Femur (tissue), 1 donor: ENCODE data around the gene C13orf46.
"Not testable (repeated sequence)": the region's sequence is repeated elsewhere in the genome, so short reads cannot be mapped to it uniquely, and the experiment has no call there.

Experiments used
- DNase-seq: peaks from one replicate; pipeline ENCODE4 v3.0.0-alpha.2; 2017

The C13orf46 gene

GRCh38 chr13:113920606-113921286 is 53.1 kb downstream of the C13orf46 start:
- DNase-seq = peak; percentile 13

DNA sequence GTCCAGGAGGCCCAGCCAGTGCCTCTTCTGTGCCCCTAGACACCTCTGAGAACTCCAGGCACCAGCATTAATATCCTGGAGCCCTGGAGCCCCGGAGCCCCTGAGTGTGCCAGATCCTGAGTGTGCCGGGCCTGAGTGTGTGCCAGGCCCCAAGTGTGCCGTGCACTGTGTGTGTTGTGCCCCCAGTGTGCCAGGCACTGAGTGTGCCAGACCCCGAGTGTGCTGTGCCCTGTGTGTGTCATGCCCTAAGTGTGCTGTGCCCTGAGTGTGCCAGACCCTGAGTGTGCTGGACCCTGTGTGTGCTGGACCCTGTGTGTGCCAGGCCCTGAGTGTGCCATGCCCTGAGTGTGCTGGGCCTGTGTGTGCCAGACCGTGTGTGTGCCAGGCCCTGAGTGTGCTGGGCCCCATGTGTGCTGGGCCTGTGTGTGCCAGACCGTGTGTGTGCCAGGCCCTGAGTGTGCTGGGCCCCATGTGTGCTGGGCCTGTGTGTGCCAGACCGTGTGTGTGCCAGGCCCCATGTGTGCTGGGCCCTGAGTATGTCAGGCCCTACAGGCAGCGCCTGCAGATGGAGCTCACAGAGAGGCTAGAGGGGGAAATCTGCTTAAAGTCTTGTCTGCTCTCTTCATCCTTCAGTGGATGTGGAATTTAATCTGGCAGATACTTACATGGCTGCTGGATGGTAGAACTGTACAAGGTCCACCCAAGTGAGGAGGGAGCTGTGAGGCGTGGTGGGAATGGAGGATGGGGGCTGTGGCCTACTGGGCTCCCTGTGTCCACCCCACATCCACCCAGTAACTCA is 53.9 kb downstream of the C13orf46 start:
- peak; percentile 13 for DNase-seq

GRCh38 chr13:113918981-113919701 is 54.7 kb downstream of the C13orf46 start:
- DNase-seq = peak; percentile 14

DNA sequence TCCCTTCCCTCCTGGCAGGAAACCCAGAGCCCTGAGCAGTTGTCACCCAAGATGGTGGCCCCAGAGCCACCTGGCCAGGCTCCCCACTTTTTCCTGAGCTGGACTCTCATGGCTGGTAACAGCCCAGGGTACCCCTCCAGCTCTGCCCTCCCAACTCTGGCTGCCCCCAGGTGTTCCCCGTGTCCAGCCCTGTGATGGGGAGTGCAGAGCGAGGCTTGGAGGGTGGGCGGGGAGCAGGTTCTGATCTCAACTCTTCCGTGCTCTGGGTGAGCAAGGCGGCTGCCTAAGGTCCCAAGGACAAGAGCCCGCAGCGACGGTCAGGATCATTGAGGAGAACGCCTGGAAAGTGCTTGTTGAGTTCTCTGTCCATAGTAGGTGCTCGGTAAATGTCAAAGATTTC is 55.3 kb downstream of the C13orf46 start:
- DNase-seq = peak; percentile 15

DNA sequence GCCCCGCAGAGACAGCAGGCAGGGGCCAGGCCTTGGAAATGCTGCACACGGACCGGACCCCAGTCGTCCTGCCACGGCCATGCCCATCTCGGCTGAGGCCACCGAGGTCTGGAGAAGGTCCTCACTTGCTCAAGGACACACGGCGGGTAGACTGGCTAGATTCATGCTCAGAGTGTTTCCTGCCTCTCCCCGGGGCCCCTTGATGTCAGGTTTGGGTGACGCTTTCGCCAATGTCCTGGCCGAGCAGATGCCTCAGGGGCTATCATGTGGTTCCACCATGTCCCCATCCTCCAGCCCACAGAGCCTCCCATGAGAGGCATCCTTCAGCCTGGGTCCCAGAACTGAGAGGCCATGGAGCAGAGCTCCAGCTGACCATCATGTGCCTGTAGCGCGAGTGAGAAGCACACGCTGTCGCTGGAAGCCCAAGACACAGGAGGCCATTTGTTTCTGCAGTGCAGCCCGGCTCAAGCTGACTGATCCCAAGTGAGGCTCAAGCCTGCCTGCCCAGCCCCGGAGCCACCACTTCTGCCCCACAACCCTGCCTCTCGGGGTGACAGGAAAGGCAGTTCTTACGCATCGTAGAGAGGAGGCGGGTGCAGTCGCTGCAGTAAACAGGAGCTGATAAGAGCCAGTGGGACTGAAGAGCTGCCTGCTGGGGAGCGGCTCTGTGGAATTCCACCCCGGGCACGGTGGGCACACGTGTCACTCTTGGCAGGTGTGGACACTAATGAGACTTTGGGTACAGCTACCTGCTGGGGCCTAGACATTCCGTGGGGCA is 56.1 kb downstream of the C13orf46 start:
- peak; percentile 13 for DNase-seq

DNA sequence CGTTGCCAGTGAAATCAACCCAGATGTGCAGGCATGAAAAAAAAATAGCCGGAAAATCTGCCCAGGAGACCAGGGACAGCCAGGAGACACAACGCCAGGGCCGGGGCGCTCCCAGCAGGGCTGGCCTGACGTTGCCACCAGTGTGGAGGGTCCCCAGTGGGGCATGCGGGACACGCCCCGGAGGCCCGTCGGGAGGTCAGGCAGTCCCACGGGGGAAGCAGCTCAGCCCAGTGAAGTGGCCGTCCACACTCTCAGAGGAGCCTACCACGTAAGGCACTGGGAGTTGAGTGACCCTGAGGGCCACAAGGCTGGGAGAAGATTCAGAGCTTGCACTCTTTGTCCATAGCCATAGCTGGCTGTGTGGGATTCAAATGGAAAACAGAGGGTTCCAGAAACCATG is 56.8 kb downstream of the C13orf46 start:
- peak; percentile 8 for DNase-seq

DNA sequence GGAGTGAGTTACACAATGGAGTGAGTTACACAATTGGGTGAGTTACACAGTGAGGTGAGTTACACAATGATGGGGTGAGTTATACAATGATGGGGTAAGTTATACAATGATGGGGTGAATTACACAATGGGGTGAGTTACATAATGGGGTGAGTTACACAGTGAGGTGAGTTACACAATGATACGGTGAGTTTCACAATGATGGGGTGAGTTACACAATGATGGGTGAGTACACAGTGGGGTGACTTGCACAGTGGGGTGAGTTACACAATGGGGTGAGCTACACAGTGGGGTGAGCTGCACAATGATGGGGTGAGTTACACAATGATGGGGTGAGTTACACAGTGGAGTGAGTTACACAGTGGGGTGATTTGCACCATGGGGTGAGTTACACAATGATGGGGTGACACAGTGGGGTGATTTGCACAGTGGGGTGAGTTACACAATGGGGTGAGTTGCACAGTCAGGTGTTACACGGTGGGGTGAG is 57.5 kb downstream of the C13orf46 start:
- DNase-seq = peak; percentile 3

GRCh38 chr13:113915786-113916329 is 58.0 kb downstream of the C13orf46 start:
- DNase-seq = peak; percentile 1

DNA sequence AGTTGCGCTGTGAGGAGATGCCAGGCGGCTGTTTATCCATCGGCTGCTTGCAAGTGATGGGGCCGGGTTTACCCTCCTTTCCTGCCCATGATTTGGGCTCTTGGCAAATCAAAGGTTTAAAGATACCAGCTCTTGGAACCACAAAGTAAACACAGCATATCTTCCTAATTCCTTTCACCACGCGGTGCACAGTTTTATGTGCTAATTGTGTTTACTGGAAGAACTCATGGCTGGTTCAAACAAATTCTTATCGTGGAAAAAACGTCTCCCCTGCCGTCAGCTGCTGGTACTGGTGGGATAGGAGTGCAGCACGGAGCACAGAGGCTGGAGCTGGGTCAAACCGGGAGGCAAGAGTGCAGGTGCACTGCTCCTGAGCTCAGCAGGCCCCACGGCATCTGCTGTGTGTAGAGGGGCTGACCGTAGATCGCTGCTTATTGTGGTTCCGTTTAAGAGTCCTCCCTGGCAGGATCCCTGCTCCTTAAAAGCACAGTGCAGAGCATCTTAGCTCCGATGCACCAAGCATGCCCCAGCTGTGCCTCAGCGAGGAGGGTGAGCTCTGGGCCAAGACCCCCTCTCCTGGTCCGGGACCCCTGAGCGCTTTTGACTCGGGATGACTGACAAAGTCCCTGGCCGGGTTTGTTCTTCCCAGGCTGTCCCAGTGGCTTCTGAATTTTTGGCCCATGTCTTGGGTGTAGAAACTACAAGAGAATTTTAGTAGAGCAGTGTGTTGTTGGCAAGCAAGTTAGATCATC is 58.7 kb downstream of the C13orf46 start:
- no peak for DNase-seq

DNA sequence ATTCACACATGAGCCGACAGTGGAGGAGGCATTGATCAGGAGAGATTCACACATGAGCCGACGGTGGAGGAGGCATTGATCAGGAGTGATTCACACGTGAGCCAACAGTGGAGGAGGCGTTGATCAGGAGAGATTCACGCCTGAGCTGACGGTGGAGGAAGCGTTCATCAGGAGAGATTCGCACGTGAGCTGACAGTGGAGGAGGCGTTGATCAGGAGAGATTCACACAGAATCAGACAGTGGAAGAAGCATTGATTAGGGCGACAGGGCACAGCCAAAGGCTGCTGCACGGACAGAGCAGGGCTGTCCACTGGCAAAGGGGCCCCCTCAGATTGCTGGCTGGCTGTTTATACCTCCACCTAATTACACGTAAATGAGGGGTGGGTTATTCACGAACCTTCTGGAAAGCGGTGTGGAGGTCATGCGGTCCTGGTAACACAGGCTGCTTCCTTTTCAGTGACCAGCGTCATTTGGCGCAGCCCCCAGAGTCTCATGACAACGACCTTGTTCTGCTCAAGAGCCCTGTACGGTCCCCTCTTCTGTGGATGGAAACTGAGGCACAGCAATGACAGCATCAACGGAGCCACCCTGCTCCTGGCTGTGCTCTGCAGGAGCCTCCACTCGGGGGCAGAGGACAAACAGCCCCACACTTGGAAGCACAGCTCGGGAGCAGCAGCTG is 59.4 kb downstream of the C13orf46 start:
- DNase-seq = no peak

DNA sequence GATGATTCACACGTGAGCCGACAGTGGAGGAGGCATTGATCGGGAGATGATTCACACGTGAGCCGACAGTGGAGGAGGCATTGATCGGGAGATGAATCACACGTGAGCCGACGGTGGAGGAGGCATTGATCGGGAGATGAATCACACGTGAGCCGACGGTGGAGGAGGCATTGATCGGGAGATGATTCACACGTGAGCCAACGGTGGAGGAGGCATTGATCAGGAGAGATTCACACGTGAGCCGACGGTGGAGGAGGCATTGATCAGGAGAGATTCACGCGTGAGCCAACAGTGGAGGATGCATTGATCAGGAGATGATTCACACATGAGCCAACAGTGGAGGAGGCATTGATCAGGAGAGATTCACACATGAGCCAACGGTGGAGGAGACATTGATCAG is 60.0 kb downstream of the C13orf46 start:
- DNase-seq = not testable (repeated sequence)

DNA sequence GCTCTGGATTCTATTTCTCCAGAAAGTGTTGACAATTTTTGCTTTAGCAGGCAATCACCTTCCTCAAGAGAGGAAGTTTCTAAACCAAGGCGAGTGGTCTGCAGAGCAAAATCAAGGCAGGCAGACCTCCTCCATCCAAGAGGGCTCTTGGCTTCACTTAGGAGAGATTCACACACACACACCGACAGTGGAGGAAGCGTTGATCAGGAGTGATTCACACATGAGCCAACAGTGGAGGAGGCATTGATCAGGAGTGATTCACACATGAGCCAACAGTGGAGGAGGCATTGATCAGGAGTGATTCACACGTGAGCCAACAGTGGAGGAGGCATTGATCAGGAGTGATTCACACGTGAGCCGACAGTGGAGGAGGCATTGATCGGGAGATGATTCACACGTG is 60.5 kb downstream of the C13orf46 start:
- DNase-seq = not testable (repeated sequence)

DNA sequence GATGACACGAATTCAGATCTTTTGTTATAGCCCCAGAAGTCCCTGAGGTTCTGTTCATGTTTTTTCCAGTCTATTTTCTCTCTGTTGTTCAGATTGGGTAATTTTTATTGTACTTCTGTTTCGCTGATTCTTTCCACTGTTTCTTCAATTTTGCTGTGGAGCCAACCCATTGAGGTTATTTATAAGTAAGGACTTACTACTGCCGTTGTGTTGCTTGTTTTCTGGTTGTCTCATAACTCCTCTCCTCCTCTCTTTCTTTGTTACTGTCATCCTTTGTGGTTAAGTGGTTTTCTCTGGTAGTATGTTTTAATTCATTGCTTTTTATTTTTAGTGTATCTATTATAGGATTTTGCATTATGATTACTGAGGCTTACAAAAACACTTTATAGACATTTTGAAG is 61.3 kb downstream of the C13orf46 start:
- DNase-seq = no peak

GRCh38 chr13:113907635-113908617 is 66.0 kb downstream of the C13orf46 start:
- DNase-seq = peak; percentile 49

GRCh38 chr13:113906571-113906970 is 67.3 kb downstream of the C13orf46 start:
- peak; percentile 50 for DNase-seq

DNA sequence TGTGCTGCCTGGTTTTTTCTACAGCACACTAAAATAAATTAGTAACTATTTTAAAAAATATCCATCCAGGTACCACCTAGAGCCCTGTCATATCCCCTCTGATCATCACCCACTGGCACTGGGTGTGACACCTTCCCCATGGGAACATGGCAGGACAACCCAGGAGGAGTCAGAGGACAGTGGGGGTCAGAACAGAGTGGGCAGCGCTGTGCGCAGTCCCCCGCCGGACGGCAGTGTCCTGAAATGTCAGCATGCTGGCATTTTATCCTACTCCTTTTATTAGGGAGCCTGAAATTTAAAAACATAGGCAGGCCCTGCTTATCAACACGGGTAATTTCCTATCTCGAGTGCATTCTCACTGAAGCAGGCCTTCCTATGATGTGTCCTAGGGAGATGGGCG is 67.9 kb downstream of the C13orf46 start:
- peak; percentile 1 for DNase-seq

GRCh38 chr13:113905018-113905417 is 68.9 kb downstream of the C13orf46 start:
- peak; percentile 3 for DNase-seq

GRCh38 chr13:113904411-113904810 is 69.5 kb downstream of the C13orf46 start:
- peak; percentile 19 for DNase-seq

DNA sequence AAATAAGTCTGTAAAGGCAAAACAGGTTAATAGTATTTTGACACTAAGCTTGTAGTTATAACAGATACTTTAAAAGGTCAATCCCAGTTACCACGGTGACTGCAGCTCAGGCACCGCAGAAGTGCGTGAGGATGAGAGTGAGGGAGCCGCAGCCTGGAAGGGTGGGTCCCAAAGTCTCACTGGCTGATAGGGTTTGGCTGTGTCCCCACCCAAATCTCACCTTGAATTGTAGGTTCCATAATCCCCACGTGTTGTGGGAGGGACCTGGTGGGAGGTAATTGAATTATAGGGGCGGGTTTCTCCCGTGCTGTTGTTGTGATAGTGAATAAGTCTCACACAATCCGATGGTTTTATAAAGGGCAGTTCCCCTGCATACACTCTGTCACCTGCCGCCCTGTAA is 70.0 kb downstream of the C13orf46 start:
- peak; percentile 18 for DNase-seq
